ENCODE data around the gene NBEA. TPM values are rescaled to one million over a fixed set of nuclear protein-coding genes. Genes with fewer than 3 reads are reported as not detected.

The NBEA gene
- polyA plus RNA-seq, 2 of the 4 experiments (the other 2 are of a cell fraction), result 3.5 to 11.8 TPM

GRCh38 chr13:35593651-35594050 lies 651.6 kb downstream of the NBEA start:
- POLR2A ChIA-PET, result no interaction called here
- DNase-seq (ENCODE audit: low read depth in 1 of 2, low spot score in 1 of 2) (no peak), FAIRE-seq (no peak), ATAC-seq (no peak)
- Histone ChIP-seq H3K4me3 (no peak overlapping the region), H3K4me1 (no peaks in the 10 kb centered on the region), H3K9me3 (no peaks in the 10 kb centered on the region), H3K4me2 (no peak overlapping the region), H3K27ac (no peak overlapping the region)
- no peak for TF ChIP-seq CEBPB (IDR thresholded peaks at IDR 0.05)
- TF ChIP-seq GATA3 (IDR thresholded peaks at IDR 0.05; ENCODE audit: borderline replicate concordance), result no peak
- no peak for TF ChIP-seq MAFK (IDR thresholded peaks at IDR 0.05; ENCODE audit: partially characterized antibody)
- TF ChIP-seq SREBF2 (IDR thresholded peaks at IDR 0.05), result no peak
- no peak for TF ChIP-seq RNF2 (IDR thresholded peaks at IDR 0.05; ENCODE audit: borderline replicate concordance, low read depth)
- TF ChIP-seq POLR2A (IDR thresholded peaks at IDR 0.05; ENCODE audit: low read length), result no peak
- TF ChIP-seq MAZ (IDR thresholded peaks at IDR 0.05; ENCODE audit: borderline replicate concordance, low read depth, low read length), result no peak
- no peak for TF ChIP-seq NFE2L2 (conservative IDR thresholded peaks at IDR 0.05; ENCODE audit: low read length)
- no peak for TF ChIP-seq MAX (IDR thresholded peaks at IDR 0.05)
- no peak for TF ChIP-seq E2F6 (IDR thresholded peaks at IDR 0.05; ENCODE audit: borderline replicate concordance, low read depth)
- TF ChIP-seq BHLHE40 (IDR thresholded peaks at IDR 0.05; ENCODE audit: low read depth, low read length), result no peak
- TF ChIP-seq HOXB5 (CRISPR knock-in tag; IDR thresholded peaks at IDR 0.05), result no peak
- no peak for TF ChIP-seq FOSL2 (IDR thresholded peaks at IDR 0.05)
- no peak for TF ChIP-seq FOSL2 (CRISPR knock-in tag; IDR thresholded peaks at IDR 0.05)
- TF ChIP-seq SMC3 (IDR thresholded peaks at IDR 0.05), result no peak
- no peak for TF ChIP-seq HOXA7 (CRISPR knock-in tag; IDR thresholded peaks at IDR 0.05)
- CTCF ChIA-PET, result no interaction called here
- WGBS (ENCODE audit: missing lambda C conversion rate), result 89% methylated on average over 3 of the region's 3 CpGs

- H3K27ac ChIP-seq, result no peak overlapping the region
- no peak overlapping the region for H3K4me3 ChIP-seq
- ATAC-seq (no peak), DNase-seq (ENCODE audit: low read depth in 1 of 2, low spot score in 1 of 2) (no peak), FAIRE-seq (no peak)
- WGBS (ENCODE audit: missing lambda C conversion rate), result 88% methylated on average over 1 of the region's 1 CpG
- TF ChIP-seq E2F6 (IDR thresholded peaks at IDR 0.05; ENCODE audit: borderline replicate concordance, low read depth), result no peak
- no peaks in the 10 kb centered on the region for H3K4me1 ChIP-seq
- no peak overlapping the region for H3K4me2 ChIP-seq
- no peaks in the 10 kb centered on the region for H3K9me3 ChIP-seq
- POLR2A ChIA-PET, result no interaction called here
- CTCF ChIA-PET, result no interaction called here
These were observed 652.0 kb downstream of the NBEA start for GRCh38 chr13:35594096-35594495.

GRCh38 chr13:35595181-35595580 lies 653.1 kb downstream of the NBEA start:
- H3K4me3 ChIP-seq, result no peak overlapping the region
- FAIRE-seq, result no peak
- ATAC-seq, result no peak
- no peaks in the 10 kb centered on the region for H3K9me3 ChIP-seq
- CTCF ChIA-PET, result no interaction called here
- TF ChIP-seq RFX5 (IDR thresholded peaks at IDR 0.05) (no peak), HMGXB4 (CRISPR knock-in tag; IDR thresholded peaks at IDR 0.05; ENCODE audit: borderline replicate concordance) (no peak), EHMT2 (IDR thresholded peaks at IDR 0.05; ENCODE audit: low read depth) (no peak), JUN (IDR thresholded peaks at IDR 0.05) (no peak), GATA3 (IDR thresholded peaks at IDR 0.05; ENCODE audit: borderline replicate concordance) (no peak), HEYL (CRISPR knock-in tag; IDR thresholded peaks at IDR 0.05) (no peak)
- DNase-seq (ENCODE audit: low read depth in 1 of 2, low spot score in 1 of 2), result no peak
- no peak overlapping the region for H3K4me2 ChIP-seq
- no peak overlapping the region for H3K27ac ChIP-seq
- no peaks in the 10 kb centered on the region for H3K4me1 ChIP-seq
- POLR2A ChIA-PET, result no interaction called here

Data from A549 (cell line).